Trophoblast cell (in vitro differentiated cells and primary cell): ENCODE data around the gene ARSA. TPM values are rescaled to one million over a fixed set of nuclear protein-coding genes. Genes with fewer than 3 reads are reported as not detected.

Experiments
- DNase-seq, 2 donors: peaks; one replicate each; pipeline ENCODE4 v3.0.0-alpha.2; 2016
- H2AFZ ChIP-seq: 2 replicates; pipeline ENCODE4 v1.6.1; 2013; ENCODE audit warnings: low read length, moderate library complexity, mild to moderate bottlenecking; ENCODE audit not compliant: insufficient read depth, poor library complexity
- H2AK5ac ChIP-seq: 2 replicates; pipeline ENCODE4 v1.6.1; 2013; ENCODE audit warnings: mild to moderate bottlenecking, low read length
- H2BK120ac ChIP-seq: 2 replicates; pipeline ENCODE4 v1.6.1; 2013; ENCODE audit warnings: low read length, mild to moderate bottlenecking, moderate library complexity; ENCODE audit not compliant: insufficient read depth, poor library complexity
- H2BK12ac ChIP-seq: 2 replicates; pipeline ENCODE4 v1.6.1; 2013; ENCODE audit warnings: mild to moderate bottlenecking, low read length, moderate library complexity
- H2BK5ac ChIP-seq: 2 replicates; pipeline ENCODE4 v1.6.1; 2013; ENCODE audit warnings: low read length, low read depth, moderate library complexity, mild to moderate bottlenecking; ENCODE audit not compliant: poor library complexity
- H3K14ac ChIP-seq: 2 replicates; pipeline ENCODE4 v1.6.1; 2013; ENCODE audit warnings: mild to moderate bottlenecking, low read length
- H3K18ac ChIP-seq: 2 replicates; pipeline ENCODE4 v1.6.1; 2013; ENCODE audit warnings: mild to moderate bottlenecking, low read length
- H3K23ac ChIP-seq: 2 replicates; pipeline ENCODE4 v1.6.1; 2013; ENCODE audit warnings: low read length
- H3K27ac ChIP-seq: 2 replicates; pipeline ENCODE4 v1.5.1; 2013; ENCODE audit warnings: low read depth, mild to moderate bottlenecking, inconsistent platforms, low read length, moderate library complexity
- H3K27me3 ChIP-seq: 2 replicates; pipeline ENCODE4 v1.6.1; 2013; ENCODE audit warnings: inconsistent platforms, mild to moderate bottlenecking, low read length, moderate library complexity; ENCODE audit not compliant: insufficient read depth
- H3K36me3 ChIP-seq, 2 experiments: 1 replicate in 1 of 2; 2 replicates in 1 of 2; pipeline ENCODE4 v1.6.1; 2013; ENCODE audit warnings: low read length in 2 of 2, mild to moderate bottlenecking in 2 of 2, moderate library complexity in 1 of 2; ENCODE audit not compliant: insufficient read depth in 2 of 2, control insufficient read depth in 1 of 2
- H3K4ac ChIP-seq: 2 replicates; pipeline ENCODE4 v1.6.1; 2013; ENCODE audit warnings: low read depth, mild to moderate bottlenecking, low read length, moderate library complexity
- H3K4me1 ChIP-seq, 2 experiments: 1 replicate in 1 of 2; 2 replicates in 1 of 2; pipeline ENCODE4 v1.6.1; 2013; ENCODE audit warnings: low read length in 2 of 2, mild to moderate bottlenecking in 2 of 2, moderate library complexity in 1 of 2; ENCODE audit not compliant: insufficient read depth in 2 of 2, control insufficient read depth in 1 of 2
- H3K4me2 ChIP-seq: 2 replicates; pipeline ENCODE4 v1.6.1; 2013; ENCODE audit warnings: inconsistent platforms, mild to moderate bottlenecking, low read length, moderate library complexity
- H3K4me3 ChIP-seq: 2 replicates; pipeline ENCODE4 v1.5.1; 2013; ENCODE audit warnings: mild to moderate bottlenecking, low read depth, low read length, inconsistent platforms
- H3K79me1 ChIP-seq: one replicate; pipeline ENCODE4 v1.6.1; 2013; ENCODE audit warnings: low read length
- H3K79me2 ChIP-seq: 2 replicates; pipeline ENCODE4 v1.6.1; 2013; ENCODE audit warnings: low read length, mild to moderate bottlenecking; ENCODE audit not compliant: control insufficient read depth, insufficient read depth, poor library complexity
- H3K9ac ChIP-seq: 2 replicates; pipeline ENCODE4 v1.6.1; 2013; ENCODE audit warnings: mild to moderate bottlenecking, low read length
- H3K9me3 ChIP-seq: 2 replicates; pipeline ENCODE4 v1.6.1; 2013; ENCODE audit warnings: low read depth, mild to moderate bottlenecking, control low read depth, inconsistent platforms, low read length; ENCODE audit not compliant: insufficient read depth
- H4K12ac ChIP-seq: 2 replicates; pipeline ENCODE4 v1.6.1; 2013; ENCODE audit warnings: low read depth, mild to moderate bottlenecking, low read length, moderate library complexity
- H4K8ac ChIP-seq: 2 replicates; pipeline ENCODE4 v1.6.1; 2013; ENCODE audit warnings: low read depth, mild to moderate bottlenecking, low read length, moderate library complexity
- H4K91ac ChIP-seq: one replicate; pipeline ENCODE4 v1.6.1; 2013; ENCODE audit warnings: low read depth, mild to moderate bottlenecking, low read length, moderate library complexity
- WGBS: extraction: QIAGEN DNeasy Blood & Tissue Kit; methylation state at CpG from one replicate; pipeline ENCODE4 v1.1.7; 2013; ENCODE audit warnings: missing lambda C conversion rate; ENCODE audit not compliant: insufficient read length, insufficient coverage; ENCODE audit errors: extremely low coverage; 5-methylcytosine and 5-hydroxymethylcytosine counted together
- polyA plus RNA-seq: library from polyadenylated mRNA; stranded (reverse); fragments of 200-250 nt; gene quantifications from 2 replicates; pipeline ENCODE4 v1.2.3, GENCODE V29; 2013

Gene ARSA
- polyA plus RNA-seq = 17.7 and 18.7 TPM in 2 replicates

GRCh38 chr22:50627642-50628542 lies at the start of gene ARSA:
TSS of gene ARSA (minus strand) at chr22:50628152. CDS start at chr22:50627779, 373 bp downstream.
- Histone ChIP-seq H2BK120ac (peak within 1 kb of the TSS; percentile 61), H2BK12ac (peak within 1 kb of the TSS; percentile 20), H3K4me3 (peak within 1 kb of the TSS; percentile 75), H3K18ac (peak within 1 kb of the TSS; percentile 76), H3K14ac (peak within 1 kb of the TSS; percentile 80), H3K27ac (peak within 1 kb of the TSS; percentile 18), H4K8ac (peak within 1 kb of the TSS; percentile 84), H3K4me2 (peak within 1 kb of the TSS; percentile 91), H3K4me1 (peaks cover 12 to 13% of the 10 kb centered on the region in 2 experiments), H3K79me1 (peaks cover 7% of the 10 kb centered on the region), H3K27me3 (no peaks in the 10 kb centered on the region), H3K23ac (peak within 1 kb of the TSS; percentile 1), H4K12ac (peak within 1 kb of the TSS; percentile 52), H3K79me2 (peaks cover 5% of the 10 kb centered on the region), H2AFZ (peak within 1 kb of the TSS; percentile 91), H4K91ac (peak within 1 kb of the TSS; percentile 65), H3K9me3 (peaks cover 5% of the 10 kb centered on the region), H3K4ac (peak within 1 kb of the TSS; percentile 28), H2AK5ac (peak within 1 kb of the TSS; percentile 67), H3K9ac (peak within 1 kb of the TSS; percentile 41), H3K36me3 (peaks cover 9 to 13% of the 10 kb centered on the region in 2 experiments), H2BK5ac (peak within 1 kb of the TSS; percentile 38)
- WGBS = no CpG with 5 or more reads among the region's 88 CpGs
- DNase-seq = peak; percentile 77 to 88

DNA sequence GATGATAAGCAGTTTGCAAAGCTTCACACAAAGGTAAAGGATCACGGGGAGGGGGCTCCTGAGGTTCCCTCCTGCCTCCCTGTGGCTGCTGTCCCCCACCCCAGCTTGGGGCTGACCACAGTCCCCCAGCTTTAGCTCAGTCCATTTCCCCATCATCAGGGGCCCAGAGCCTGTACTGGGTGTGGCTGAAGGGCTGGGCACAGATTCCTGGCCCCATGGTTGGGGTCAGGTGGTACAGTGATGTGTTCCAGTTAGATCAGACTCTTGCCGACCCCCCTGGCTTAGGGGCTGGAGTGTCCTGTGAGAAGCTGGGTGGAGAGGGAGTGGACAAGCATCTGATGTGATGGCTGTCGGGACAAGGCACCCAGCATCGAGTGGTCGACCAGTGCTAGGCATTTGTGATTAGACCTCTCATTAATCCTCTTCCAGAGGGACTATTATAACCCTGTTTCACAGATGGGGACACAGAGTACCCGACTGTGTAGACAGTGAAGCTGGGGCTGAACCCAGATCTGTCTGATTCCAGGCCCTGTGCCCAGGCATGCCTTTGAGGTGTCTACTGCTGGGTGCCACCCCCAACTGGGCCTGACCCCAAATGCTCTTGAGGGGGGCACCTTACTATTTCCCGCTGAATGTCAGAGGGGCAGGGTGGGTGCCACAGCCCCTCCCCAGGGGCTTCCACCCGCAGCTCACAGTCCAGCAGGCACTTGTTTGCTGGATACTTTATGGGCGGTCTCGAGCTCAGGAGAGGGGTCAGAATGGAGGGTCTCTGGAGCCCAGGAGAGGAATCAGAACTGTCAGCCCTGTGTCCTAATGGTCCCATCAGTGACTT lies 48.9 kb upstream of the ARSA start:
- Histone ChIP-seq H3K14ac (no peak overlapping the region), H4K91ac (no peak overlapping the region), H2AK5ac (no peak overlapping the region), H2BK120ac (no peak overlapping the region), H3K18ac (no peak overlapping the region), H3K27me3 (peaks cover 20% of the 10 kb centered on the region), H3K4me3 (no peak overlapping the region), H2BK12ac (no peak overlapping the region), H3K9me3 (peaks cover 21% of the 10 kb centered on the region), H3K4ac (no peak overlapping the region), H3K27ac (no peak overlapping the region), H2AFZ (no peak overlapping the region), H3K79me2 (no peaks in the 10 kb centered on the region), H3K4me1 (peaks cover 3 to 7% of the 10 kb centered on the region in 2 experiments), H3K36me3 (no peaks in the 10 kb centered on the region), H4K12ac (no peak overlapping the region), H3K23ac (no peak overlapping the region), H3K9ac (no peak overlapping the region), H3K4me2 (no peak overlapping the region), H4K8ac (no peak overlapping the region), H3K79me1 (no peaks in the 10 kb centered on the region), H2BK5ac (no peak overlapping the region)
- no peak for DNase-seq
- WGBS = no CpG with 5 or more reads among the region's 10 CpGs

DNA sequence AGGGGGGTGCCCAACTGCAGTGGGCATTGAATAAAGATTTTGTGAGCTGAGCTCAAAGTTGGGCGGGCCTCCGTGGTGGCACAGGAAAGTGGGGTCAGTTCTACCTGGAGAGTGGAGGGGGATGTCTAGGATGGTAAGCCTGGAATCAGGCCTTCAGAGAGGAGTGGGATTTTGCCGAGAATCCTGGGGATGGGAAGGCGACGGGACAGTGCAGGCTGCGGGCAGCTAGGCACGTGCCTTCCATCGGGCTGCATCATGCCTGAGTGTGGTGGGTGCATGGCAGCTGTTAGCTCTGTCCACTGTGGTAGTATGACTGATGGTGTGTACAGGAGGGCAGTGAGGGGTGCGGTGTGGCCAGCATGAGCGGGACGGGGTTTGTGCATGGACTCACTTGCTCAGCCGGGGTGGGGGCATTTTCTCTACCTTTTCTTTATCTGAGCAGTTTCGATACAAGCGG lies 48.3 kb upstream of the ARSA start:
- no peaks in the 10 kb centered on the region for H3K79me1 ChIP-seq
- peaks cover 3 to 7% of the 10 kb centered on the region in 2 experiments for H3K4me1 ChIP-seq
- WGBS = no CpG with 5 or more reads among the region's 14 CpGs
- H3K23ac ChIP-seq = no peak overlapping the region
- no peak overlapping the region for H3K14ac ChIP-seq
- H3K36me3 ChIP-seq = no peaks in the 10 kb centered on the region
- H3K27me3 ChIP-seq = peaks cover 20% of the 10 kb centered on the region
- H3K9me3 ChIP-seq = peaks cover 21% of the 10 kb centered on the region
- no peak overlapping the region for H2BK120ac ChIP-seq
- H2AFZ ChIP-seq = no peak overlapping the region
- H3K4me2 ChIP-seq = no peak overlapping the region
- no peaks in the 10 kb centered on the region for H3K79me2 ChIP-seq
- no peak overlapping the region for H3K18ac ChIP-seq
- H4K12ac ChIP-seq = no peak overlapping the region
- H2BK12ac ChIP-seq = no peak overlapping the region
- no peak overlapping the region for H4K8ac ChIP-seq
- no peak overlapping the region for H2BK5ac ChIP-seq
- no peak overlapping the region for H2AK5ac ChIP-seq
- no peak overlapping the region for H3K9ac ChIP-seq
- no peak for DNase-seq
- no peak overlapping the region for H3K4ac ChIP-seq
- H3K4me3 ChIP-seq = no peak overlapping the region
- no peak overlapping the region for H3K27ac ChIP-seq
- no peak overlapping the region for H4K91ac ChIP-seq

DNA sequence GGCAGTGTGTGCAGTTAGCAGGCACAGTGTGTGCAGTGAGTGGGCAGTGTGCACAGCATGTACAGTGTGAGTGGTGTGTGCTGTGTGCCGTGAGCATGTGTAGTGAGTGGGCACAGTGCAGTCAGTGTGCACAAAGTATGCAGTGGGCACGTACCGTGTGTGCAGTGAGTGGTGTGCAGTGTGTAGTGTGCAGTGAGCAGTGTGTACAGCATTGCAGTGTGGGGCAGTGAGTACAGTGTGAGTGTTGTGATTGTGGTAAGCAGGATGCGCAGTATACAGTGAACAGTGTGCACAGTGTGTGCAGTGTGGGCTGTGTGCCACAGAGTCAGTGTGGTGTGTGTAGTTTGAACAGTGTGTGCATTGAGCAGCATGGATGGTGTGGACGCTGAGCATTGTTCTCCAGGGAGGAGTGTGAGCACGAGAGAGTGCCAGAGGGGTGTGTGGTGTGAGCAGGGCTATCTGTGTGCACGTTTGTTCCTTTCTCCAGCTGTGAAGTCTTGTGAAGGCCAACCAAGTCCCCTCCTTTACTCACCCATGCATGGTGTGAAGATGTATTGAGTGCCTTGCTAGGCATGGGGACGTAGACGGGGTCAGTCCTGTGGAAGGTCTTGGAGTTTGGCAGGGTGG lies 47.7 kb upstream of the ARSA start:
- no peak overlapping the region for H4K91ac ChIP-seq
- H3K27ac ChIP-seq = no peak overlapping the region
- peaks cover 3 to 7% of the 10 kb centered on the region in 2 experiments for H3K4me1 ChIP-seq
- H2BK120ac ChIP-seq = no peak overlapping the region
- H3K9me3 ChIP-seq = peaks cover 21% of the 10 kb centered on the region
- H4K12ac ChIP-seq = no peak overlapping the region
- no peak overlapping the region for H2AFZ ChIP-seq
- no CpG with 5 or more reads among the region's 9 CpGs for WGBS
- H3K4me2 ChIP-seq = peak overlapping the region; percentile 64
- H3K79me2 ChIP-seq = no peaks in the 10 kb centered on the region
- DNase-seq = no peak
- H3K27me3 ChIP-seq = peaks cover 20% of the 10 kb centered on the region
- no peak overlapping the region for H2BK12ac ChIP-seq
- no peak overlapping the region for H4K8ac ChIP-seq
- H3K4ac ChIP-seq = no peak overlapping the region
- no peak overlapping the region for H3K9ac ChIP-seq
- H3K23ac ChIP-seq = peak overlapping the region; percentile 63
- H3K14ac ChIP-seq = no peak overlapping the region
- H3K36me3 ChIP-seq = no peaks in the 10 kb centered on the region
- no peak overlapping the region for H2AK5ac ChIP-seq
- peak overlapping the region; percentile 67 for H3K4me3 ChIP-seq
- no peak overlapping the region for H2BK5ac ChIP-seq
- H3K18ac ChIP-seq = no peak overlapping the region
- no peaks in the 10 kb centered on the region for H3K79me1 ChIP-seq
